Osteoblast (primary cell): ENCODE measurements around the gene RORB. TPM values are rescaled to one million over a fixed set of nuclear protein-coding genes. Genes with fewer than 3 reads are reported as not detected.

ENCODE experiments used
- DNase-seq: peaks from one replicate; pipeline ENCODE4 v3.0.0; 2011; ENCODE audit warnings: low spot score, mixed read lengths; ENCODE audit not compliant: insufficient read length; ENCODE audit errors: missing footprints
- H2AFZ ChIP-seq: 2 replicates; pipeline ENCODE4 v1.6.0; 2011; ENCODE audit warnings: mild to moderate bottlenecking, low read length
- H3K27ac ChIP-seq: 2 replicates; pipeline ENCODE4 v1.5.1; 2011; ENCODE audit warnings: mild to moderate bottlenecking, low read depth, low read length, moderate library complexity
- H3K27me3 ChIP-seq: 2 replicates; pipeline ENCODE4 v1.6.0; 2012; ENCODE audit warnings: mild to moderate bottlenecking, control low read depth, inconsistent platforms, low read length, moderate library complexity; ENCODE audit not compliant: insufficient read depth
- H3K36me3 ChIP-seq: 2 replicates; pipeline ENCODE4 v1.5.1; 2011; ENCODE audit warnings: mild to moderate bottlenecking, low read length, control low read depth, moderate library complexity; ENCODE audit not compliant: insufficient read depth
- H3K4me1 ChIP-seq: 2 replicates; pipeline ENCODE4 v1.5.1; 2011; ENCODE audit warnings: mild to moderate bottlenecking, low read length, control low read depth, moderate library complexity; ENCODE audit not compliant: insufficient read depth
- H3K4me2 ChIP-seq: 2 replicates; pipeline ENCODE4 v1.6.0; 2011; ENCODE audit warnings: mild to moderate bottlenecking, low read length; ENCODE audit not compliant: insufficient read depth
- H3K4me3 ChIP-seq: fragments of 200-600 bp; sonication (generic); 3 replicates; pipeline ENCODE4 v1.5.1; 2012; ENCODE audit warnings: mild to moderate bottlenecking, low read length, inconsistent platforms; ENCODE audit not compliant: insufficient read depth
- H3K79me2 ChIP-seq: 2 replicates; pipeline ENCODE4 v1.6.0; 2012; ENCODE audit warnings: mild to moderate bottlenecking, low read length, control low read depth, inconsistent platforms; ENCODE audit not compliant: insufficient read depth
- H3K9me3 ChIP-seq: 2 replicates; pipeline ENCODE4 v1.5.1; 2011; ENCODE audit warnings: low read depth, low read length, control low read depth
- H4K20me1 ChIP-seq: 2 replicates; pipeline ENCODE4 v1.6.0; 2012; ENCODE audit warnings: mild to moderate bottlenecking, low read length, control low read depth; ENCODE audit not compliant: insufficient read depth
- total RNA-seq: library from RNA; depleted of rRNA; stranded (reverse); fragments of >200 nt; gene quantifications from 2 replicates; pipeline ENCODE4 v1.2.3, GENCODE V29; 2012
- TF ChIP-seq, protein P1 (sequence below): IDR thresholded peaks from 2 replicates; pipeline ENCODE4 v1.5.1; 2011; ENCODE audit warnings: mild to moderate bottlenecking, low read depth, low read length, moderate library complexity; ENCODE audit errors: extremely low read depth

RORB gene
- total RNA-seq = 0.36 and 1.5 TPM in 2 replicates

- TF ChIP-seq, protein P1, sequence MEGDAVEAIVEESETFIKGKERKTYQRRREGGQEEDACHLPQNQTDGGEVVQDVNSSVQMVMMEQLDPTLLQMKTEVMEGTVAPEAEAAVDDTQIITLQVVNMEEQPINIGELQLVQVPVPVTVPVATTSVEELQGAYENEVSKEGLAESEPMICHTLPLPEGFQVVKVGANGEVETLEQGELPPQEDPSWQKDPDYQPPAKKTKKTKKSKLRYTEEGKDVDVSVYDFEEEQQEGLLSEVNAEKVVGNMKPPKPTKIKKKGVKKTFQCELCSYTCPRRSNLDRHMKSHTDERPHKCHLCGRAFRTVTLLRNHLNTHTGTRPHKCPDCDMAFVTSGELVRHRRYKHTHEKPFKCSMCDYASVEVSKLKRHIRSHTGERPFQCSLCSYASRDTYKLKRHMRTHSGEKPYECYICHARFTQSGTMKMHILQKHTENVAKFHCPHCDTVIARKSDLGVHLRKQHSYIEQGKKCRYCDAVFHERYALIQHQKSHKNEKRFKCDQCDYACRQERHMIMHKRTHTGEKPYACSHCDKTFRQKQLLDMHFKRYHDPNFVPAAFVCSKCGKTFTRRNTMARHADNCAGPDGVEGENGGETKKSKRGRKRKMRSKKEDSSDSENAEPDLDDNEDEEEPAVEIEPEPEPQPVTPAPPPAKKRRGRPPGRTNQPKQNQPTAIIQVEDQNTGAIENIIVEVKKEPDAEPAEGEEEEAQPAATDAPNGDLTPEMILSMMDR = no peak
- Histone ChIP-seq H3K4me2 (peak within 1 kb of the TSS; percentile 94), H3K79me2 (no peaks in the 10 kb centered on the region), H3K27ac (no peak within 1 kb of the TSS), H3K4me3 (peak within 1 kb of the TSS; percentile 75), H3K9me3 (no peaks in the 10 kb centered on the region), H3K36me3 (no peaks in the 10 kb centered on the region), H3K27me3 (peaks cover 43% of the 10 kb centered on the region), H3K4me1 (no peaks in the 10 kb centered on the region), H2AFZ (peak within 1 kb of the TSS; percentile 93), H4K20me1 (no peaks in the 10 kb centered on the region)
- DNase-seq = peak; percentile 92
These were observed at the start of gene RORB for GRCh38 chr9:74496819-74497747. Gene RORB (plus strand): TSS chr9:74497335. CDS start chr9:74497977, 642 bp downstream.

- H3K4me2 ChIP-seq = no peak overlapping the region
- no peaks in the 10 kb centered on the region for H3K4me1 ChIP-seq
- TF ChIP-seq, protein P1 = no peak
- H2AFZ ChIP-seq = no peak overlapping the region
- H3K36me3 ChIP-seq = no peaks in the 10 kb centered on the region
- no peaks in the 10 kb centered on the region for H3K9me3 ChIP-seq
- H3K79me2 ChIP-seq = no peaks in the 10 kb centered on the region
- H4K20me1 ChIP-seq = no peaks in the 10 kb centered on the region
- no peak overlapping the region for H3K27ac ChIP-seq
- no peaks in the 10 kb centered on the region for H3K27me3 ChIP-seq
- no peak for DNase-seq
- no peak overlapping the region for H3K4me3 ChIP-seq
These were observed 49.5 kb upstream of the RORB start for GRCh38 chr9:74447451-74448193.

DNA sequence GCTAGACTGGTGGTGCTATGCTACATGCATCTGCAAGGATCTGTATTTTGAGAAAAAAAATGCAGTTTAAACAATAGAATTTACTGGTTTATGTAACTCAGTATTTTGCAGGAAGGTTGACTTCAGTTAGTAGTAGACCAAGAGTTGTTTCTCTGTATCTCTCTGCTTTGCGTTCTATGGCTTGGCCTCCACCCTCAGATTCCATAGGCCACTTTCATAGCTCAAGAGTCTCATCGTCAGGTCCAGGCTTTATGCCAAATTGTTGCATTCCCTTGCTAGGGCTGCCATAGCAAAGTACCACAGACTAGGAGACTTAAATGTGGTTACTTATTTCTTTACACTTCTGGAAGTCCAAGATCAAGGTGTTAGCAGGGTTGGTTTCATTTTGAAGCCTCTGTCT lies 48.1 kb upstream of the RORB start:
- no peaks in the 10 kb centered on the region for H3K79me2 ChIP-seq
- no peaks in the 10 kb centered on the region for H3K27me3 ChIP-seq
- no peak overlapping the region for H3K27ac ChIP-seq
- TF ChIP-seq, protein P1 = no peak
- H3K4me3 ChIP-seq = no peak overlapping the region
- no peaks in the 10 kb centered on the region for H3K9me3 ChIP-seq
- no peak overlapping the region for H2AFZ ChIP-seq
- H4K20me1 ChIP-seq = no peaks in the 10 kb centered on the region
- H3K36me3 ChIP-seq = no peaks in the 10 kb centered on the region
- H3K4me1 ChIP-seq = no peaks in the 10 kb centered on the region
- DNase-seq = no peak
- H3K4me2 ChIP-seq = no peak overlapping the region

DNA sequence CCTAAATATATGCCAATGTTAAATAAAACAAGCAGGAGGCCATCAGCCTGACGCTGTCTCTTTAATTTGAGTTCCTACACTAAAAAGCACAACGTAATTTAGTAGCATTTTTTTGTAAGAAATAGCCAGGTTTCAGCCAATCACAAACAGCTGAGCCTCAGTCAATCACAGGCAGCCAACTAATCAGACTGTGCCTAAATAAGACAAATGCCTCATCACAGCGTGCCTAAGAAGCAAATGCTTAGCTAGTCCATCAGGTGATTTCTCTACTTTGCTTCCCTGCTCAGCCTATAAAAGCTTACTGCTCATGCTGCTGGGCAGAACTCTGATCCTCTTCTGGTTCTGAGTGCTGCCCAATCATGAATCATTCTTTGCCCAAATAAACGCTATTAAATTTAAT lies 38.3 kb upstream of the RORB start:
- Histone ChIP-seq H3K27ac (no peak overlapping the region), H2AFZ (no peak overlapping the region), H3K9me3 (no peaks in the 10 kb centered on the region), H3K4me3 (no peak overlapping the region), H4K20me1 (no peaks in the 10 kb centered on the region), H3K4me2 (no peak overlapping the region), H3K4me1 (no peaks in the 10 kb centered on the region), H3K27me3 (no peaks in the 10 kb centered on the region), H3K36me3 (no peaks in the 10 kb centered on the region), H3K79me2 (no peaks in the 10 kb centered on the region)
- TF ChIP-seq, protein P1 = no peak
- DNase-seq = peak; percentile 18
